Dedifferentiated amniotic fluid mesenchymal stem cell (primary cell): Measurements from ENCODE around the gene GUF1.

Experiments used
- DNase-seq: peaks from one replicate; pipeline ENCODE4 v3.0.0-alpha.2; 2016; ENCODE audit errors: extremely low spot score

The GUF1 gene, protein sequence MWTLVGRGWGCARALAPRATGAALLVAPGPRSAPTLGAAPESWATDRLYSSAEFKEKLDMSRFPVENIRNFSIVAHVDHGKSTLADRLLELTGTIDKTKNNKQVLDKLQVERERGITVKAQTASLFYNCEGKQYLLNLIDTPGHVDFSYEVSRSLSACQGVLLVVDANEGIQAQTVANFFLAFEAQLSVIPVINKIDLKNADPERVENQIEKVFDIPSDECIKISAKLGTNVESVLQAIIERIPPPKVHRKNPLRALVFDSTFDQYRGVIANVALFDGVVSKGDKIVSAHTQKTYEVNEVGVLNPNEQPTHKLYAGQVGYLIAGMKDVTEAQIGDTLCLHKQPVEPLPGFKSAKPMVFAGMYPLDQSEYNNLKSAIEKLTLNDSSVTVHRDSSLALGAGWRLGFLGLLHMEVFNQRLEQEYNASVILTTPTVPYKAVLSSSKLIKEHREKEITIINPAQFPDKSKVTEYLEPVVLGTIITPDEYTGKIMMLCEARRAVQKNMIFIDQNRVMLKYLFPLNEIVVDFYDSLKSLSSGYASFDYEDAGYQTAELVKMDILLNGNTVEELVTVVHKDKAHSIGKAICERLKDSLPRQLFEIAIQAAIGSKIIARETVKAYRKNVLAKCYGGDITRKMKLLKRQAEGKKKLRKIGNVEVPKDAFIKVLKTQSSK

DNA sequence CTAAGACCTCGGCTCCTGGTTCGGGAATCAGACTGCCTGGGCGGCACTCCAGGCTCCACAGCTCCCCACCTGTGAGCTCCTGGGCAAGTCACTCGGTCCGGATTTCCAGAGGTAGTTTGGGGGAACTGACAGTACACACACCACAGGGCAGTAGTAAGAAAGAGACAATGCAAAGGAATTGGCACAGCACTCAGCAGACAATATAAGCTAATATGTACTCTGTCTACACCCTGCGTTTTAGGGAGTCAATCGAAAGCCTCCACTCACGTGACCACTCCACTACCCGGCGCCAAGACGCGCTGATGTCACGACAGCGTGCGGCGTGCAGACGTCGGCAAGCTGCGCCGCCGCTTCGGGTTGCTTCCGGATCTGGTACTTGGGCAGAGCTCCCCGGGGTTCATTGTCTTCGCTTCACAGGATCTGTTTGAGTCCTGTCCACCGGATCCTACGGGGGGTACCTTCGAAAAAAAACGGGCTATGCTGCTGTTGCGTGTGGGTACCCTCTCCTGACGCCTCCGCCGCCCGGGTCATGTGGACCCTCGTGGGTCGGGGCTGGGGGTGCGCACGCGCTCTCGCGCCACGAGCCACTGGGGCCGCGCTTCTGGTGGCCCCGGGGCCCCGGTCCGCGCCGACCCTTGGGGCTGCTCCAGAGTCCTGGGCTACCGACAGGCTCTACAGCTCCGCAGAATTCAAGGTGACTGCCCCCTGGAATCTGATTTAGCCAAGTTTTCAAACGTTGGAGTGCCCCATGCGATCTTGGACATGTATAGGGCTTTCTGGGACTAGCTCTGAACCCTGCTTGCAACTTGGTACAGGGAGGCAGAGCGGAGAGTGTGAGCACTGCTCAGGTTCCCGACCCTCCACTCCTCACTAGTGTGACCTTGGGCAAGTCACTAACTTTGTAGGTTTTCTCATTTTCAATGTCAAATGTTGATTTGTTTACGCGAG, at the start of gene GUF1:
Gene GUF1, plus strand, starts transcription at position 327 of the 948 bp plus-strand sequence. Its CDS starts 203 bp downstream, at position 530.
- DNase-seq = peak; percentile 87

DNA sequence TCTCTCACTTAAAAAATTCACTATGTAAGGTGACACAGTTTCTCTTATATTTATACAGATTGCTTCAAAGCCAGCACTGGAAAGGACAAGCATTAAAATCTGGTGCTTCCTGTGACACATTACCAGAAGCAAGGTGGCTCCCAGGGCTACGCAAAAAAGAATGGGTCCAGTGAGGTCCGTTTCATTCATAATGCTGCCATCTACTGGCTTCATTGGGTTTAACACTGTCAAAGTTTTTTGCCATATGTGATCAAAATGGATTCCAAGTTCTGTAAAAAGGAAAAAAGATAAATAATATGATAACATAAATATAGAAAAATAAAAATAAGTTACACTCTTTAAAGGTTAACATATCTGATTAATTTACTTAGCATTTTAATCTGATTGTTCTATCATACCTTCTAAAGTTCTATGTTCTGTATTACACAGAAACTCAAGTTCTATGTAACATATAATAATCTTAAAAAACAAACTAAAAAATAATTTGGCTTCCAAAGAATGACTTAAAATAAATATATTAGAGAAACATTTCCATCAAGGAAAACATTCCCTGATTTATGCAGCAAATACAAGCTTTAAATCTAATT, 48.8 kb upstream of the GUF1 start:
- peak; percentile 51 for DNase-seq

DNA sequence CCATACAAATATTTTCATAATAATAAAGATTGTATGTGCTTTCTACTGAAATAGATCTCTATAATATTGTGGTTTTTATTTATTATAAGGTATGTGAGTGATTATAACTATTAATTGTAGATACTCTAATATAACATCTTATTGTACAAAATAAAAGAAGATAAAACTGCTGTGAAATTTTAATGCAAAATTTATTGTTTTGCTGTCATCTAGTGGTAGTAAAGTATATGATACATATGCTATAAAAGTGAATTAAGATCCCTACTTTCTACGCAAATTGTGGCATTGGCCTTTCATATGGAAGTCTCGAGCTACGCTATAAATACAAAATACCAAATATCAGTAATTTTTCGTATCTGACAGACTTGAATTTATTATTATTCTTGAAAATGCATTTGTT, 46.1 kb upstream of the GUF1 start:
- DNase-seq = no peak

DNA sequence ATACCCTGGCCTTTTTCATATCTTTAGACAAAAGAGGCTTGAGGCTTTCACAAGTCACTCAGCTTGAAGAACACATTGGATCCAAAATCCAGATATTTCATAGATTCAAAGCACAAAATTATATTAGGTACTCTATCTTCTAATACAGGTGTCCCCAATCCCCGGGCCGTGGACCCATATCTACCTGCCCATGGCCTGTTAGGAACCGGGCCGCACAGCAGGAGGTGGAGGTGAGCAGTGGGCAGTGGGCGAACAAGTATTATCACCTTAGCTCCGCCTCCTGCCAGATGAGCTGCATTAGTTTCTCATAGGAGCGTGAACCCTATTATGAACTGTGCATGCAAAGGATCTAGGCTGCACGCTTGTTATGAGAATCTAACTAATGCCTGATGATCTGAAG, 45.5 kb upstream of the GUF1 start:
- DNase-seq = no peak

DNA sequence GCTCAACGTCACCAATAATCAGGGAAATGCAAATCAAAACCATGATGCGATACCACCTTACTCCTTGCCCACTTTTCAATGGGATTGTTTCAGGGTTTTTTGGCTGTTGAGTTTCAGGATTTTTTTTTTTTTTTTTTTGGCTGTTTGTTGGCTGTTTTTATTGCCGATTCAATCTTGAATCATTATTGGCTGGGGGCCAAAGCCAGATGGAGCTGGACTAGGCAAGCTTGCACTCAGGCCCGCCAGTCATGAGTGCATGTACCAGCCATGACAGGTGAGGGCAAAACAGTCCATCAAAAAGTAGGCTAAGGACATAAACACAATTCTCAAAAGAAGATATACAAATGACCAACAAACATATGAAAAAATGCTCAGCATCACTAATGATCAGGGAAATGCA, 40.1 kb upstream of the GUF1 start:
- no peak for DNase-seq

DNA sequence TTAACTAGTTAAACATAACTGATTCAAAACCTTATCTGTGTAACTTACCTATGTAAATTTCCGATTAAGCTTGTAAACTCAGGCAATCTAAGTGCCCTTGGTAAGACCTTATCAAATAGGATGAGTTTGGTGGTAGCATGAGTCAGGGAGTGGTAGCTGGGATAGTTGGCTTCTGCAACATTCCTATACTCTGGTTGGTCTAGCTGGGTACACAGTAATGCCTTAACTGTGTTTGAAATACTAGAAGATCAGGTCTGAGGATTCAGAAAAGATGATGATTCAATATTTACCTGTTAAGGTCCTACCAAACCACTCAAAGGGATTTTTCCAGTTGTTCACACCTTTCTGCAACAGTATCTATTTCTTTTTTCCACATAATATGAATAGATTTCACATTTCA, 32.1 kb upstream of the GUF1 start:
- no peak for DNase-seq

DNA sequence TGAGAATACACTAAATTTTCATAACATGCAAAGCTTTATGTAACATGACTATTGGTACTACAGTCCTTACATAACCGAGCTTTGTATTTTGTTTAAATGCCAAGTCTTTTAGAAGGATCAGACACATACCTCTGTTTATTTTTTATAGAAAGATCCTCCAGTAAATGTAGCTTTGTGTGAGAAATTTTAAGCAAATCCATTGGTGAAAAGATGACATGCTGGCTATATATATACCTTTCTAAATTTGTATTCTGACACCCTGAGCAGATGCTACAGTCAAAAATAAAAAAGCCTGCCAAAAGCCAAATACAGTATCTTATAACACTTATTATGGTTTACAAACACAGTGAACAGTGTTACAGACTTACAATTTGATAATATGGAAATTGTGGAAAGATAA, 26.8 kb upstream of the GUF1 start, which contains the start of gene YIPF7:
Gene YIPF7, minus strand, starts transcription at position 201 of the 400 bp plus-strand sequence. CDS start 1,525 bp downstream, outside the sequence.
- DNase-seq = no peak

DNA sequence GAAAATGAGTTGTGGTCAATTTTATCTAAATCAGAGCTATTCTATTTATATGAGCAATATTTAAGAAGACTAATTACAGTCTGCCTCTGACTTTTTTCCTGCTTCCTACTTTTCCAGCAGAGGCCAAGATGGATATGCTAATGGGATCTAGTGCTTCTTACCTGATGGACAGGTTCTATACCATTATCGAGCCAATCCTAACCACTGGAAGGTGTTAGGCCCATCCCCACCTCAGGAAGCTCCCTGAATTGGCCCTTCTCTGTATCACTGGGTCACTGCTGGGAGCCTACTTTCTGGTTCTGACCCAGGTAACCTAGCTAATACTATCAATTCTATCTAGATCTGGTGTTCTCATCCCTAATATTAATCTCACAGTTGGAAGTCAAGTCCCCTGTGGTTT, 26.2 kb upstream of the GUF1 start:
- no peak for DNase-seq

DNA sequence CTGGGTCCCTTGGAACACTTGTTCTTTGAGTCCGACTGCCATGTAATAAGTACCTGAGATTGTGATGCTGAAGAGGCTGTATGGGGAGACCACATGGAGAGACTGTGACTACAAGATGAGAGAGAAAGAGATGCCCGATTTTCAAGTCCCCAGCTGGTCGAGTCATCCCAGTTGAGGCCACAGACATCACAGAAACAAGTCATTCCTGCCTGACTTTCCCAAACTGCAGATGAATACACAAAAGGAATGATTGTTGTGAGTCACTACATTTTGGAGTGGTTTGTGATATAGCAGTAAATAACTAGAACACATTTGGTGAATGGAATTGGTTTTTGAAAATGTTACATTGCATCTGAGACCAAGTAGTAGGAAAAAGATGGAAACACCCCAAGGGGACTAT, 17.8 kb upstream of the GUF1 start:
- DNase-seq = no peak

DNA sequence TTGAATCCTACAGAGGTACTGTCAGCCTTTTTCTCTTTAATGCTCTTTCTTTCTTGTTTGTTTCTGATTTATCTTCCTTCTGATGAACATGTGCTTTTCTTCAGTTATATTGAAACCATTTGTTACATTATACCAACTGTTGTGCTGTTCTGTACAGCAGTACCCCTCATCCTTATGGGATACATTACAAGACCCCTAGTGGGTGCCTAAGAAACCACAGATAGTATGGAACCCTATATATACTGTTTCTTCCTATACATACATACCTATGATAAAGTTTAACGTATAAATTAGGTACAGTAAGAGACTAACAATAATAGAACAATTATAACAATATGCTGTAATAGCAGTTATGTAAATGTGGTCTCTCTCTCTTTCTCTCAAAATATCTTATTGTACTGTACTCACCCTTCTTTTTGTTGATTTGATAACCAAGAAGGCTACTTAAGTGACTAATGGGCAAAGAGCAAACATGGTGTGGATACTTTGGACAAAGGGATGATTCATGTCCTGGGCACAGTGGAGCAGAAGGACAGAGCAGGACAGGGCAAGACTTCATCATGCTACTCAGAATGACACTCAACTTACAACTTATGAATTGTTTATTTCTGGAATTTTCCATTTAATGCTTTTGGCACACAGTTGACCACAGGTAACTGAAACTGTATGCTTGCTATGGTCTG, 16.1 kb upstream of the GUF1 start:
- no peak for DNase-seq

DNA sequence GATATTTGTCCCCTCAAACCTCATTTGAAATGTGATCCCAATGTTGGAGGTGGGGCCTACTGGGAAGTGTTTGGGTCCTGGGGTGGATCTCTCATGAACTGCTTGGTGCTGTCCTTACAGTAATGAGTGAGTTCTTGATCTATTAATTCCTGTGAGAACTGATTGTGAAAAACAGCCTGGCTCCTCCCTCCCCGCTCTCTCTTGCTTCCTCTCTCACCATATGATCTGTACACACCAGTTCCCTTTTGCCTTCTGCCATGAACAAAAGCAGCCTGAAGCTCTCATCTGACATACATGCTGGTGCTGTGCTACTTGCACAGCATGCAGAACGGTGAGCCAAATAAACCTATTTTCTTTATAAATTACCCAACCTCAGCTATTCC, 15.6 kb upstream of the GUF1 start:
- DNase-seq = no peak

DNA sequence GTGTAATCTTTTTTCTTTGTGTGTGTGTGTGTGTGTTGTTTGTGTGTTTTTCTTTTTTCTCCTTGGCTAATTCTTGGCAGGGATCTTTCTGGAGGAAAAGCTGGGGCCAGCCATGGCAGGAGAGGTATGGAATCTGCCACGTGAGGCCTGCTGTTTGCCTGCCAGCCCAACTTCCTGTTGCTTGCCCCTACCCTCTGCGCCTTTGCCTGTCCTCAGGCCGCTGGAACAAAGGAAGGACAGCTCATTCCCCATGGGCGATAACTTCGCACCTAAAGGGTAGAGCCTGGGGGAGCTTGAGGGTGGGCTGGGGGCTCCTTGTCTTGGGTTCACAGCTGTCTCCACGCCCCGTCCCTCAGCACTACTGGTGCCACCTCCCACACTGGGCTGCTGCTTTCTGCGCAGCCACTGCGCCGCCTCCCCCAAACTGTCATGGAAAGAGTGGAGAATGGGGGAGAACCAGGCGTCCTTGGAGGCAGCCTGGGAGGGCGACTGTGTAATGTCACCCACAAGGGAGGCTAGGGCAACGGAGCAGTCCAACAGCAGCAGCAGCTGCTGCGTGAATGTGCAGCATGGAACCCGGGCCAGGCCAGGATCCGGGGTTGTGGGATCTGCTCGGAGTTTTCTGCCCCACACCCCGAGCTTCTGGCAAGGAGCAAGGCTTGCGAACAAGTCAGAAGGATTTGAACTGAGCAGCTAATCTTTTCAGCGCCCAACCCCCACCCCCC, 14.5 kb upstream of the GUF1 start:
- no peak for DNase-seq

DNA sequence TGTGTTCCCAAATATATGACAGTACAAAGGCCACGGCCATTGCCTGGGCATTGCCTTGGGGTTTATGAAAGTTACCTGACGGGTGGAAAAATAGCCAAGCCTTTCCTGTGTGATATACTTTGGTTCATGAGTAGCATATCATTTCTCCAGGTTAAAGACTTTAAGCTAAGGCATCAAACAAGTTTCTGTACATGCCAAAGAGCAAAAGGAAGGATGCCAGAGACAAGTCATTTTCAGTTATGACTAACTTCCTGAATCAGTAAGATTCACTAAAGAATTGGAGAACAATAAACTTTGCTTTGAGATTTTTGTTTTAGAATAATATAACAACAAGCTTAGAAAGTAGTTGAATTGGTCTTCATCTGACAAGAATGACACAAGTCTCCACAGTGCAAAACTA, 9.7 kb upstream of the GUF1 start:
- DNase-seq = no peak

DNA sequence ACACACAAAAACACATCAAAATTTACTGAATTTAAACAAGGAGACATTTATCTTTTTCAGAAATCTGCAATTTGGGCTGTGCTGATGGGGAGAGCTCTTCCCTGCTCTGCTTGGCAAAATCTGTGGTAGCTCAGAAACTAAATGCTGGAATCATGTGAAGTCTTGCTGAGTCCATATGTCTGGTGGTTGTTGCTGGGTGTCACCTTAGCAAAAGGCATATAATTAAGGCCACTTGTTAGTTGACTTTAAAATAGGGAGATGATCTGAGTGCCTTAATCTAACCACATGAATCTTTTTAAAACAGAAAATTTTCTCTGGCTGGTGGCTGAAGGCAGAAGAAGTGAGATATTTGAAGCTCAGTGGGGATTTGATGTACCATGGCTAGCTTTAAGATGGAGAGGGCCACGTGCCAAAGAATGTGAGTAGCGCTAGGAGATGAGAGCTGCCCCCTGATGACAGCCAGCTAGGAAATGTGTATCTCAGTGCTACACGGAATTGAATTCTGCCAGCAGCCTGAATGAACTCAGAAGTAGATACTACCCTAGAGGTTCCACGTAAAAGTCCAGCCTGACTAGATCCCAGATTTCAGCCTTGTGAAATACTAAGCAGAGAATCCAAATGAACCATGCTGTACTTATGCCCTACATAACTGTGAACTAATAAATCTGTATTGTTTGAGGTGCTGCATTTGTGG, 7.6 kb upstream of the GUF1 start:
- DNase-seq = no peak

DNA sequence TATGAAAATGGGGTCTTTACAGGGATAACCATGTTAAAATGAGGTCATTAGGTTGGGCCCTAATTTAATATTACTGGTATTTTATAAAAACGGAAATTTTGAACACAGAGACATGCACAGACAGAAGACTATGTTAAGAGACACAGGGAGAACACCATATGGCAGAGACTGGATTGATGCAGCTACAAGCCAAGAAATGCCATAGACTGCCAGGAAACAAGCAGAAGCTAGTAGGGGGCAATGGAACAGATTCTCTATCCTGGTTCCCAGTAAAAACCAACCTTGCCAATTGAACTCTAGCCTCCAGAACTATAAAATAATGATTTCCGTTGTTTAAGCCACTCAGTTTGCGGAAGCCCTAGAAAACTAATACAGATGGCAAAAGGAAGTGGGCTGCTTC, 6.6 kb upstream of the GUF1 start:
- no peak for DNase-seq

DNA sequence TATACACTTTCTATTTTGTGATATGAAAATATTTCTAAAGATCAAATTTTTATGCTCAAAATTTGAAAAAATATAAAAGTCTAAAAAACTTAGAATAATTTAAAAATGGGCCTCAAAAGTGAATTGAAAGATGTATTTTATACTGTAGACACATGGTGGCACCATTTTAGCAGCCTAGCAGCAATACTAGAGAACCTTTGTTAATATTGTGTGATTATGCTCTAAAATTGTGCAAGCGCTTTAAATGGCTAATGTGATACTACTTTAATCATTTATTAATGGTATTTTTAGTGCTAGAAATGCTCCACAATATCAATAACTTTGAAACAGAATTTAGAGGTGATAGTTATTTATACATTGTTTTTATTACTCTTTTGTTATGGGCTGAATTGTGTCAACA, 3.7 kb upstream of the GUF1 start:
- DNase-seq = no peak

DNA sequence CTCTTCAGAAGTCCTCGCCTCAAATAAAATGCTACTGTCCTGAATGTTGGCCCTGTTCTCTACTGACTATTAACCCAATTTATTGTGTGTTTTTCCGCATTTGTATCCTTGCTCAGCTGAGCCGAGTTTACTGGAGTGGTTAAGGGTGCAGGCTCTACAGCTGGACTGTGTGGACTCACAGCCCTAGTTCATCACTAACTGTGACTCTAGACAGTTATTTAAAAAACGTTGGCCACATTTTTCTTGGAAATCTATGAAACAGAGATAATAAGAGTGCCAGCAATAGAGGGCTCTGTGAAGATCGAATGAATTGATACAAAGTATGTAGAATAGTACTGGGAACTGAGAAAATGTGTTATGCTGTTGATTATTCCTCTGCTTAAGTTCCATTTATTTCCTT, 2.9 kb upstream of the GUF1 start:
- DNase-seq = no peak

DNA sequence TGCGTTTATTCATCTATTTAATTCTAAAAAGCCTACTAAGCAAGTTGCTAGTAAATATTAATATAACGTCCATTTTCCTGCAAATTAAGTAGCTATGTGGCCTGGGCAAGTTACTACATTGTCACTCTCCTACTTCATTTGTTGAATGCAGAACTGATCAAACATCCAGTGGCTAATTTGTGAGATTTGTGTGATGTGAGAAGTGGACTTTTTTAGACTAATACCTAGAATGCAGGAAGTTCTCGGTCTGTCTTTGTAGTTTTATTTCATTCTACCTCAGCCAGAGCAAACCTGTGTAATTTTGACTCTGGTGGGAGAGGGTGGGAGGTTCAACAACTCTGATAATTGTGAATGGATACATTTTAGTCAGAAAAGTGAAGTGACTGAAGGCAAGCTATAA, 840 bp downstream of the GUF1 start:
- no peak for DNase-seq

DNA sequence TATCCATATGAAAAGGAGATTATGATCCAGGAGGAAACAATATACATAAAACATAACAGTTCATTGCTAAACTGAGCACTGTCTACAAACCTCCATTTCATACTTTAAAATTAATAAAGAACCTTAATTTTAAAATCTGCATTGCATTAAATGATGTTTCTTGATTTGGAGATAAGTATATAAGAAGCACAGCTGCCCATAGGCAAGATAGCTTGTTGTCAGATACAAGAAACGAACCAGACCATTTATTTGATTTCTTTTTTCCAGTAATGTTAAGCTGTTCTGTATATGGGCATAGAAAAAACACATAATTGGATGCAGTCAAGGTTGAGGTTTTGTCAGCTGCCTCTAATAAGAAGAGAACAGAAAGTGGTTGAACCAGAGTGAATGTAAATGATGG, 6.4 kb downstream of the GUF1 start:
- DNase-seq = no peak

DNA sequence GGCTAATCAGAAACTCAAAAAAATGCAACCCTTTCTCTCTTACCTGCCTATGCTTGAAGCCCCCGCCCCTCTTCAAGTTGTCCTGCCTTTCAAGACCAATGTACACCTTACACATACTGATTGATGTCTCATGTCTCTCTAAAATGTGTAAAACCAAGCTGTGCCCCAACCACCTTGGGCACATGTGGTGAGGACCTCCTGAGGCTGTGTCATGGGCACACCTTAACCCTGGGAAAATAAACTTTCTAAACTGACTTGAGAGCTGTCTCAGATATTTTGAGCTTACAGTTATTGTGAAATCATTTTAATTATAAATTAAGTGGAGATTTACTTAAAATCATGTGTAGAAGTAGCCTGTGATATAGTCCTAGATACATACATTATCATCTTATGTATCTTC, 22.2 kb downstream of the GUF1 start:
- DNase-seq = no peak
